ENCODE measurements around the gene USP54. TPM values are rescaled to one million over a fixed set of nuclear protein-coding genes. Genes with fewer than 3 reads are reported as not detected.
"Not testable (repeated sequence)": the region's sequence is repeated elsewhere in the genome, so short reads cannot be mapped to it uniquely, and the experiment has no call there.

The USP54 gene
- total RNA-seq, 2 experiments from 2014 or later = 15.2 to 16.4 TPM

GRCh38 chr10:73585327-73585726 lies 5.8 kb downstream of the USP54 start:
- ChIA-PET POLR2A (interaction anchor here (1.1 kb wide), 1 partner anchor 9 kb away, joined by 3 read pairs; no protein-coding TSS in a partner anchor), CTCF (ENCODE audit: unreplicated experiment) (no interaction called here)
- DNase-seq (ENCODE audit: low spot score) = no peak
- no peaks in the 10 kb centered on the region for H4K20me1 ChIP-seq (ENCODE audit: insufficient read depth, low read length)
- H3K9me3 ChIP-seq (ENCODE audit: low read length) = no peaks in the 10 kb centered on the region
- no TSS peak for BruUV-seq (replicated peaks)
- no peaks in the 10 kb centered on the region for H3K9me2 ChIP-seq (ENCODE audit: insufficient read depth, low read length)
- H3K4me2 ChIP-seq (ENCODE audit: low read length) = no peak overlapping the region
- no peak overlapping the region for H3K27ac ChIP-seq (ENCODE audit: low read depth, low read length, poor library complexity, severe bottlenecking)
- no peak for TF ChIP-seq EZH2phosphoT487 (IDR thresholded peaks at IDR 0.05; ENCODE audit: borderline replicate concordance, low read depth, low read length)
- TF ChIP-seq CTCF (conservative IDR thresholded peaks at IDR 0.05; ENCODE audit: low read length) = no peak
- no peaks in the 10 kb centered on the region for H3K4me1 ChIP-seq (ENCODE audit: insufficient read depth, low read length, poor library complexity, severe bottlenecking)
- H3K79me2 ChIP-seq (ENCODE audit: insufficient read depth, low read depth, low read length) = no peaks in the 10 kb centered on the region
- intact Hi-C loops (cut with micrococcal nuclease; ENCODE audit: unreplicated experiment) = no loop called here
- no peak overlapping the region for H2AFZ ChIP-seq (ENCODE audit: low read length)
- no peak overlapping the region for H3K4me3 ChIP-seq (ENCODE audit: low read depth, low read length, poor library complexity, severe bottlenecking)
- no peaks in the 10 kb centered on the region for H3K36me3 ChIP-seq (ENCODE audit: insufficient read depth, low read length)

- Histone ChIP-seq H3K27ac (ENCODE audit: low read depth, low read length, poor library complexity, severe bottlenecking) (no peak overlapping the region), H3K9me2 (ENCODE audit: insufficient read depth, low read length) (no peaks in the 10 kb centered on the region), H3K36me3 (ENCODE audit: insufficient read depth, low read length) (no peaks in the 10 kb centered on the region), H3K79me2 (ENCODE audit: insufficient read depth, low read depth, low read length) (no peaks in the 10 kb centered on the region), H3K4me3 (ENCODE audit: low read depth, low read length, poor library complexity, severe bottlenecking) (no peak overlapping the region), H3K9me3 (ENCODE audit: low read length) (no peaks in the 10 kb centered on the region), H3K4me1 (ENCODE audit: insufficient read depth, low read length, poor library complexity, severe bottlenecking) (no peaks in the 10 kb centered on the region), H4K20me1 (ENCODE audit: insufficient read depth, low read length) (no peaks in the 10 kb centered on the region), H3K4me2 (ENCODE audit: low read length) (no peak overlapping the region), H2AFZ (ENCODE audit: low read length) (no peak overlapping the region)
- intact Hi-C loops (cut with micrococcal nuclease; ENCODE audit: unreplicated experiment) = no loop called here
- no peak for DNase-seq (ENCODE audit: low spot score)
- no TSS peak for BruUV-seq (replicated peaks)
- ChIA-PET CTCF (ENCODE audit: unreplicated experiment) (no interaction called here), POLR2A (no interaction called here)
- TF ChIP-seq CTCF (conservative IDR thresholded peaks at IDR 0.05; ENCODE audit: low read length) = no peak
- TF ChIP-seq EZH2phosphoT487 (IDR thresholded peaks at IDR 0.05; ENCODE audit: borderline replicate concordance, low read depth, low read length) = no peak
Observed at GRCh38 chr10:73584737-73585136, 6.4 kb downstream of the USP54 start.

- intact Hi-C loops (cut with micrococcal nuclease; ENCODE audit: unreplicated experiment) = no loop called here
- Histone ChIP-seq H4K20me1 (ENCODE audit: insufficient read depth, low read length) (no peaks in the 10 kb centered on the region), H3K9me2 (ENCODE audit: insufficient read depth, low read length) (no peaks in the 10 kb centered on the region), H3K36me3 (ENCODE audit: insufficient read depth, low read length) (no peaks in the 10 kb centered on the region), H3K79me2 (ENCODE audit: insufficient read depth, low read depth, low read length) (no peaks in the 10 kb centered on the region), H3K4me1 (ENCODE audit: insufficient read depth, low read length, poor library complexity, severe bottlenecking) (no peaks in the 10 kb centered on the region), H3K27ac (ENCODE audit: low read depth, low read length, poor library complexity, severe bottlenecking) (no peak overlapping the region), H2AFZ (ENCODE audit: low read length) (no peak overlapping the region), H3K4me2 (ENCODE audit: low read length) (no peak overlapping the region), H3K9me3 (ENCODE audit: low read length) (no peaks in the 10 kb centered on the region), H3K4me3 (ENCODE audit: low read depth, low read length, poor library complexity, severe bottlenecking) (no peak overlapping the region)
- TF ChIP-seq EZH2phosphoT487 (IDR thresholded peaks at IDR 0.05; ENCODE audit: borderline replicate concordance, low read depth, low read length) (no peak), CTCF (conservative IDR thresholded peaks at IDR 0.05; ENCODE audit: low read length) (no peak)
- ChIA-PET CTCF (ENCODE audit: unreplicated experiment) (no interaction called here), POLR2A (interaction anchor here (0.5 kb wide), 1 partner anchor 379 kb away, joined by 3 read pairs; no protein-coding TSS in a partner anchor)
- BruUV-seq (replicated peaks) = no TSS peak
- DNase-seq (ENCODE audit: low spot score) = no peak
Observed at GRCh38 chr10:73581918-73582317, 9.2 kb downstream of the USP54 start.

GRCh38 chr10:73578927-73579326 lies 12.2 kb downstream of the USP54 start:
- ChIA-PET POLR2A (interaction anchor here (0.6 to 0.7 kb wide), 2 partner anchors 12 to 38 kb away, joined by 3 to 4 read pairs; partner anchors contain the start of gene USP54), CTCF (ENCODE audit: unreplicated experiment) (interaction anchor here (0.6 kb wide), 1 partner anchor 22 kb away, joined by 3 read pairs; no protein-coding TSS in a partner anchor)
- intact Hi-C loops (cut with micrococcal nuclease; ENCODE audit: unreplicated experiment); H3K4me3 ChIP-seq (ENCODE audit: low read depth, low read length, poor library complexity, severe bottlenecking); H4K20me1 ChIP-seq (ENCODE audit: insufficient read depth, low read length); H3K9me2 ChIP-seq (ENCODE audit: insufficient read depth, low read length); H3K36me3 ChIP-seq (ENCODE audit: insufficient read depth, low read length); H2AFZ ChIP-seq (ENCODE audit: low read length); H3K27ac ChIP-seq (ENCODE audit: low read depth, low read length, poor library complexity, severe bottlenecking); H3K9me3 ChIP-seq (ENCODE audit: low read length); H3K4me1 ChIP-seq (ENCODE audit: insufficient read depth, low read length, poor library complexity, severe bottlenecking); DNase-seq (ENCODE audit: low spot score); H3K79me2 ChIP-seq (ENCODE audit: insufficient read depth, low read depth, low read length); H3K4me2 ChIP-seq (ENCODE audit: low read length); BruUV-seq (replicated peaks): not testable (repeated sequence)
